ENCODE results near the gene HIPK2.

- TF ChIP-seq, protein P1, sequence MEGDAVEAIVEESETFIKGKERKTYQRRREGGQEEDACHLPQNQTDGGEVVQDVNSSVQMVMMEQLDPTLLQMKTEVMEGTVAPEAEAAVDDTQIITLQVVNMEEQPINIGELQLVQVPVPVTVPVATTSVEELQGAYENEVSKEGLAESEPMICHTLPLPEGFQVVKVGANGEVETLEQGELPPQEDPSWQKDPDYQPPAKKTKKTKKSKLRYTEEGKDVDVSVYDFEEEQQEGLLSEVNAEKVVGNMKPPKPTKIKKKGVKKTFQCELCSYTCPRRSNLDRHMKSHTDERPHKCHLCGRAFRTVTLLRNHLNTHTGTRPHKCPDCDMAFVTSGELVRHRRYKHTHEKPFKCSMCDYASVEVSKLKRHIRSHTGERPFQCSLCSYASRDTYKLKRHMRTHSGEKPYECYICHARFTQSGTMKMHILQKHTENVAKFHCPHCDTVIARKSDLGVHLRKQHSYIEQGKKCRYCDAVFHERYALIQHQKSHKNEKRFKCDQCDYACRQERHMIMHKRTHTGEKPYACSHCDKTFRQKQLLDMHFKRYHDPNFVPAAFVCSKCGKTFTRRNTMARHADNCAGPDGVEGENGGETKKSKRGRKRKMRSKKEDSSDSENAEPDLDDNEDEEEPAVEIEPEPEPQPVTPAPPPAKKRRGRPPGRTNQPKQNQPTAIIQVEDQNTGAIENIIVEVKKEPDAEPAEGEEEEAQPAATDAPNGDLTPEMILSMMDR (IDR thresholded peaks at IDR 0.05) = no peak
- no peak for TF ChIP-seq EP300 (IDR thresholded peaks at IDR 0.05)
Measured at GRCh38 chr7:139748941-139749340, 28.9 kb downstream of the HIPK2 start.
